Stimulated activated naive B cell treated with anti-CD40 and anti-IgM and Interleukin-4, amounts not matched to agents 10 μg/mL and 1 μg/mL and 100 μg/mL, for 72 hours (primary cell): ENCODE data around the gene GCGR.

ENCODE experiments used
- ATAC-seq, 2 donors: fragments of 150-1000 bp; cut with Tn5 transposase; replicated peaks; 2 replicates each; pipeline ENCODE4 v1.10.0; 2021; ENCODE audit warnings: moderate library complexity in 1 of 2
- DNase-seq: peaks from one replicate; pipeline ENCODE4 v3.0.0; 2021
- H3K27ac Mint-ChIP-seq: one replicate; pipeline ENCODE4 v1.8.0; 2022; ENCODE audit warnings: mild to moderate bottlenecking, mixed read lengths
- H3K27me3 Mint-ChIP-seq, 2 donors: one replicate each; pipeline ENCODE4 v1.8.0; 2022; ENCODE audit warnings: mixed read lengths in 2 of 2
- H3K36me3 Mint-ChIP-seq, 2 donors: one replicate each; pipeline ENCODE4 v1.8.0; 2022; ENCODE audit warnings: mixed read lengths in 2 of 2, mild to moderate bottlenecking in 1 of 2
- H3K4me1 Mint-ChIP-seq, 2 donors: one replicate each; pipeline ENCODE4 v1.8.0; 2022; ENCODE audit warnings: mixed read lengths in 2 of 2, mild to moderate bottlenecking in 1 of 2
- H3K4me3 Mint-ChIP-seq, 2 donors: one replicate each; pipeline ENCODE4 v1.8.0; 2022; ENCODE audit warnings: mild to moderate bottlenecking in 2 of 2, mixed read lengths in 2 of 2, moderate library complexity in 1 of 2
- H3K9me3 Mint-ChIP-seq, 2 donors: one replicate each; pipeline ENCODE4 v1.8.0; 2022; ENCODE audit warnings: mixed read lengths in 2 of 2, mild to moderate bottlenecking in 1 of 2

GCGR gene

DNA sequence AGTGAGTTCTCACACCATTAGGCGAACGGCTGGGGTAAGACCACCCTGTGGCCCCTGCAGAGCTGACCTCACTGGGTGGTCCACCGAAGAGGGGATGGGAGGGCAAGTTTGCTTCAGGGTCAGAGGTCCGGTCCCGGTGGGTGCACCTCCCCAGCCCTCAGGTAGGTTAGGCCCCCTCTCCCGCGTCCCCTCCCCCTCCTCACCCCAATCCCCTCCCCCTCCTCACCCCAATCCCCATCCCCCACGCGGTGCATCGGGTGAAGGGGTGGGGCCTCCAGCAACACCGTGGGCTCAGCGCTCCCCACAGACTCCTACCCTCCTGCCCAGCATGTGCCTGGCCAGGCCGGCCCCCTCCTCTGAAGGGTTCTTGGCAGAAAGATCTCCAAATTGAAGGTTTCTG lies 15.8 kb downstream of the GCGR start:
- Mint-ChIP-seq H3K27me3 (peaks cover 4 to 12% of the 10 kb centered on the region in 2 donors), H3K4me1 (peaks cover 5% of the 10 kb centered on the region in 2 donors), H3K36me3 (peaks cover 10 to 12% of the 10 kb centered on the region in 2 donors), H3K4me3 (no peak overlapping the region), H3K9me3 (no peaks in the 10 kb centered on the region), H3K27ac (no peak overlapping the region)
- no peak for ATAC-seq
- DNase-seq = no peak

DNA sequence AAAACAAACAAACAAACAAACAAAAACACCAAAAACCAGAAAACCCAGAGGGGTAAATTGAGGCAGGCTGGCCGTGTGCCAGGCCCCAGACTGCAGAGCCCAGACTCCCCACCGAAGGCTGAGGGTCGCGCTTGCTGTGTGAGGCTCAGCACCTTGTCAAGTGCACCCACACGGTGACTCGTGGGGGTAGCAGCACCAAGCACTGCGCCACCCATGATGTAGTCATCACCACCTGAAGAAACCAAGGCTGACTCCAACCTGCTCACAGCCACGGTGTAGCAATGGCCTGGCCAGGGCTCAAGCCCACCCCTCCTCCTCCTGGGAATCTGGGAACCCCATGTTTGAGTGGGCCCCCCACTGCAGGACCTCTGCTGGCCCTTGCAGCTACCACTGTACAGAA lies 17.2 kb downstream of the GCGR start:
- ATAC-seq = no peak
- Mint-ChIP-seq H3K9me3 (no peaks in the 10 kb centered on the region), H3K4me1 (peaks cover 5 to 7% of the 10 kb centered on the region in 2 donors), H3K27ac (no peak overlapping the region), H3K36me3 (peaks cover 12 to 14% of the 10 kb centered on the region in 2 donors), H3K4me3 (no peak overlapping the region), H3K27me3 (peaks cover 4 to 9% of the 10 kb centered on the region in 2 donors)
- no peak for DNase-seq

DNA sequence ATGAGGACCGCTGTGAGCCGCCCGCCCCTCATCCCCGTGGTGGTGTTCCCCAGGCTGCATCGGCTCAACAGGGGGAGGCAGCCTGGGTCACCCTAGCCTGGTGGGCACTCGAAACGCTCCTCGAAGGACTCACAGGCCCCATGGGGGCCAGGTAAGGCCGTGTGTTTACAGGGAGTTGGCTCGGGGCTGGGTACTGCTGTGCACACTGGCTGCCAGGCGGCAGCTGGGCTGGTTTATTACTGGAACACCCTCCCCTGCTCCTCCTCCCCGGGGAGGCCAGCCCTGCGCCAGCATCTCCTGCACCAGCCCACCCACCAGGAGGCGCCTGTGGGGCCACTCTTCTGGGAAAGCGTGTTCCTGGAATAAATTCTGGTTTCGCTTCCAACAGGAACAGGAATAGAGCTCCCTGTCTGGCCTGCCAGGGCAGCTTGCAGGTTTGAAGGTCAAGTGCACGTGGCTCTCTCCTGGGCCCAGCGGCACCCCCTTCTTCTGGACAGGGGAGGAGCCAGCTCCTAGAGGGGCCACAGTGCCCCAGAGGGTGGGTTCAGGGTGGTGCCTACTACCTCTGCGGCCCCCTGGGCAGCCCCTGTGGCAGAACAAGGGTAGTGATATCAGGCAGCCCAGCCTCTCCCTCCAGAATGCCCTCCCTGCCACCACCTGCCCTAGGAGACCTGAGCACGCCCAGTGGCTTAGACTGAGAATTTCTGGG lies 17.8 kb downstream of the GCGR start:
- Mint-ChIP-seq H3K27ac (no peak overlapping the region), H3K4me1 (peaks cover 5 to 8% of the 10 kb centered on the region in 2 donors), H3K36me3 (peaks cover 12 to 15% of the 10 kb centered on the region in 2 donors), H3K27me3 (peaks cover 3% of the 10 kb centered on the region in 2 donors), H3K9me3 (no peaks in the 10 kb centered on the region), H3K4me3 (no peak overlapping the region)
- ATAC-seq (peak in 1 of 2 donors; percentile 23), DNase-seq (no peak)

DNA sequence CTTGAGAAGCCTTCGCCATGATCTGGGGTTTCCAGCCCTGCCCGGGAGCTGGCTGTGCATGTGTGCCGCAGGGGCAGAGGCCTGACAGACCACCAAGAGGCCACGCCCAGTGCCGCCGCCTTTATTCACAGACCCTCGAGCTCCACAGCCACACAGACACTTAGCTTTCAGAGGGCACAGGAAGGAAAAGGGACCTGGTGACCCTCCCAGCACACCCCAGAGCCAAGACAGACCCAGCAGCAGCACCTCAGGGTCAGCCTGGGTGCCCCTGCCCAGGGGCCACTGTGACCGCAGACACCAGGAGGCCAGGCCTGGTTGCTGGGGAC lies 18.3 kb downstream of the GCGR start:
- H3K27me3 Mint-ChIP-seq = no peaks in the 10 kb centered on the region
- no peak overlapping the region for H3K27ac Mint-ChIP-seq
- DNase-seq (no peak), ATAC-seq (no peak)
- no peak overlapping the region for H3K4me3 Mint-ChIP-seq
- peaks cover 12 to 15% of the 10 kb centered on the region in 2 donors for H3K36me3 Mint-ChIP-seq
- no peaks in the 10 kb centered on the region for H3K9me3 Mint-ChIP-seq
- H3K4me1 Mint-ChIP-seq = peaks cover 5 to 7% of the 10 kb centered on the region in 2 donors

DNA sequence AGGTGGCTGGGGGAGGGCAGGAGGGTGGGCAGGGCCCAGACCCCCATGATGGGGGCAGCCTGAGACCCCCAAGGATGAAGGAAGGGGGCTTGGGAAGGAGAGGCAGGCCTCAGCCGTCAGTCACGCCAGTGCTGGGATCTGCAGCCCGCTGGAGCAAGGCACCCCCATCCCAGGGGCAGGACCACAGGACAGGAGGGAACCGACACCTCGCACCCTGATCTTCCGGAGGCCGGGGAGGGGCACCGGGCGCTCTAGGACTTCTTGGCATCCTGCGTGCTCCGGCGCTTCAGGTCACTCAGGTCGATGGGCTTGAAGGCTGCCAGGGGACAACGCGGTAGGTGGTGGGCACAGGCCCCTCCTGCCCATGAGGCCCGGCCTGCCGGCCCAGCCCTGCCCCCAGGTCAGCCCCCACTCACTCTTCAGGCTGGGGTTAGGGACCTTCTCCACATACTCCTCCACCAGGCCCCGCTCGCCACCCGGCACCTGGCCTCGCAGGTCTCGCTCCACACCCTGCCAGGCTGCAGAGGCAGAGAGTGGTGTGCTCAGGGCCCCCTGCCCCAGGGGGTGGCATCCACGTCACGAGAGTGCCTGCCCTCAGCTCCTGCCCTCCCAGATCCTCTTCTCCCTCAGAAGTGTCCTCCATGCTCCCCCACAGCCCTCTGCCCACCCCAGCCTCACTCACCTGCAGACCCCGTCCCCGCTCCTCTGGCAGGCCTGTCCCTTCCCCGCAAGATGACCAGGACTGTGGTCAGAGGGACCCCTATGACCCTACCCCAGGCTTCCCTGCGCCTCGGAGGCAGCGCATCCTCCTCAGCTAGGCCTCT lies 19.3 kb downstream of the GCGR start:
- Mint-ChIP-seq H3K27ac (no peak overlapping the region), H3K4me1 (peaks cover 6 to 7% of the 10 kb centered on the region in 2 donors), H3K9me3 (no peaks in the 10 kb centered on the region), H3K27me3 (no peaks in the 10 kb centered on the region), H3K36me3 (peaks cover 12 to 15% of the 10 kb centered on the region in 2 donors), H3K4me3 (no peak overlapping the region)
- no peak for DNase-seq
- ATAC-seq = no peak

DNA sequence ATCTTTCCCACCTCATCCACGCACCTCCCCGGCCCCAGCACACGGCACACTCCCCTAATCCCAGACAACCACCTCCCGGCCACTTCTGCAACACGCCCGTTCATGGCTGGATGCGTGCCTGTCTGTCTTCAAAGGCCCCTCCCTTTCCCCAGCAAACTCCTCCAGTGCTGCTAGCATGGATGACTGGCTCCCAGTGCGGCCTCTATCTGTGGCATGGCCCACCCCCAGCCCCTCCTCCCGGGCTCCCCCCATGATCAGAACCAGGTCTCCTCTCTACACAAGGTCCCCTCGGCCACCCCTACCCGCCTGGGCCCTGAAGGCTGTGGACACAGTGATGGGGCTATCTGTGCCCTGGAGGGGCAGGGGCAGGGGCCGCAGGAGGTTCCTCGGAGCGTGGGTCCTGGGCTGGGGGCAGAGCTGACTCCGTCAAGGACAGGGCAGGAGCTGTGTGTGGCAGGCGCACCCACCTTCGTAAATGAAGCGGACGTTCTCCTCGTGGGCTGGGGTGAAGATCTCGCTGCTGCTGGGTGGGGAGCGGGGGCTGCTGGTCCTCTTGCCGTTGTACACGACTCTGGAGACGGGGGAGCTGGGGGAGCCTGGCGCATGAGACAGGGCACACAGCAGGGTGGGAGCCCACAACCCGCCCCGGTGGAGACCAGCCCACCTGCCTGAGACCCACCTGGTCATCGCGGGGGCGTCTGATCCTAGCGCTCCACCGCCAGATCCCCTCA lies 20.0 kb downstream of the GCGR start:
- H3K4me1 Mint-ChIP-seq = peaks cover 11 to 12% of the 10 kb centered on the region in 2 donors
- H3K27ac Mint-ChIP-seq = no peak overlapping the region

DNA sequence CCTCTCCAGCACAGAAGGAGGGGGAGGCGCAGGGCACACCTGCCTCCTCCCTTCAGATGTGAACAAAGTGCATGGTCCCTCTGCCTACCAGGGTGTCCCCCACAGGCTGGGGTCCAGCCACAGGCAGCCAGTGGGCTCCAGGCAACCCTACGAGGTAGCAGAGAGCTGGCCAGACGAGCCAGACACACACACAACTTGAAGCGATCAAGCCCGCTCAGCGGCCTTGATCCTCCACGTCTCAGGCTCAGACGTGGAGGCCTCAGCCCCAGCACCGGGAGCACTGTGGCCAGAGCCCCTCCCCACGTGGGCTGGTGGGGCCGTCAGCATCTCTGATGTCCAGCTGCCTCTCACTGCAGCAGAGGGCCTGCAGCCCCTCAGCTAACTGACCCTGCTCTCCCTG lies 20.6 kb downstream of the GCGR start:
- Mint-ChIP-seq H3K4me1 (peaks cover 12 to 15% of the 10 kb centered on the region in 2 donors), H3K4me3 (no peak overlapping the region), H3K9me3 (no peaks in the 10 kb centered on the region), H3K36me3 (peaks cover 12 to 16% of the 10 kb centered on the region in 2 donors), H3K27ac (no peak overlapping the region), H3K27me3 (no peaks in the 10 kb centered on the region)
- DNase-seq = no peak
- no peak for ATAC-seq

More for the DNA sequence above, 20.0 kb downstream of the GCGR start:
- Mint-ChIP-seq H3K36me3 (peaks cover 12 to 15% of the 10 kb centered on the region in 2 donors), H3K4me3 (no peak overlapping the region), H3K27me3 (no peaks in the 10 kb centered on the region), H3K9me3 (no peaks in the 10 kb centered on the region)
- ATAC-seq (no peak), DNase-seq (no peak)

DNA sequence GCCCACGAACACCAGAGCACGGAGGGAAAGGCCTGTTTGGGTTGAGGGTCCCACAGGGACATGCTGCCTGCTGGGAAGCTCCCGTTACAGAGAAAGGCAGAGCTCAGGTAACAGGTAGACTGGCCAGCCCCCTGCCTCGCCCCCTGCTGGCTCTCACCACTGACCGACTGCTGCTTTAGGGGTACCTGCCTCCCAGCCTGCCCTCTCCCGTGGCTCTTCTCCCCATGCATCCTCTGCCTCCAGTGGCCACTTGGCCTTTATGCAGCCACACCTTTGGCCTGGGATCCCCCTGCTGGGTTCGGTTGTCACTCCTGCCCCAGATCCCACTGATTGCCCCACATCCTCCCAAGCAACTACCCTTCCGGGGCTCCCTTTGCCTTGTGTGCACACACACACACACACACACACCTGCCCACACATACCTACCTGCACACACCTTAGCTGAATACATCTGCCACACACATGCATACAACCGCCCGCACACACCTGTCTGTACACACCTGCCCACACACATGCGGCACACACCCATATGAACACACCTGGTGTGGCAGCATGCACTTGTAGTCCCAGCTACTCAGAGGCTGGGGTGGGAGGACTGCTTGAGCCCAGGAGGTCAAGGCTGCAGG lies 22.0 kb downstream of the GCGR start:
- DNase-seq (no peak), ATAC-seq (no peak)
- Mint-ChIP-seq H3K27ac (no peak overlapping the region), H3K4me1 (peaks cover 15 to 25% of the 10 kb centered on the region in 2 donors), H3K4me3 (no peak overlapping the region), H3K27me3 (no peaks in the 10 kb centered on the region), H3K9me3 (no peaks in the 10 kb centered on the region), H3K36me3 (peaks cover 12 to 20% of the 10 kb centered on the region in 2 donors)

DNA sequence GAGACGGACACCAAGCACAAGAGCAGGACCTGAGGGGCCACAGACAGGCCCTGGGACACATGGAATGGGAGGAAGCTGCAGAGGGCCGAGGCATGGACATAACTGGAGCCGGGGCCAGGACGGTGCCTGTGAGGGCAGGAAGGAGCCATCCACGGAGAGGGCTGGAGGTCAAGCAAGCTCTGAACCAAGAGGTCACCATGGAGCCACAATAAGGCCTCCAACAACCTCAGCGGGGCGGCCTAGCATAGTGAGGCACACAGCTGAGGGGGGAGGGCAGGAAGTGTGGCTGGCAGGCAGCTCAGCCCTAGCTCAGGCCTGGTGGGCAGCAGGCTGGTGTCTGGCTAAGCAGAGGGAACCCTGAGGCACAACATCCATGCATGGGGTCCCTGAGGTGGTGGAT lies 24.7 kb downstream of the GCGR start:
- Mint-ChIP-seq H3K36me3 (peaks cover 7 to 13% of the 10 kb centered on the region in 2 donors), H3K4me1 (peaks cover 24 to 36% of the 10 kb centered on the region in 2 donors), H3K27me3 (no peaks in the 10 kb centered on the region), H3K4me3 (no peak overlapping the region), H3K27ac (no peak overlapping the region), H3K9me3 (no peaks in the 10 kb centered on the region)
- ATAC-seq (no peak), DNase-seq (no peak)

DNA sequence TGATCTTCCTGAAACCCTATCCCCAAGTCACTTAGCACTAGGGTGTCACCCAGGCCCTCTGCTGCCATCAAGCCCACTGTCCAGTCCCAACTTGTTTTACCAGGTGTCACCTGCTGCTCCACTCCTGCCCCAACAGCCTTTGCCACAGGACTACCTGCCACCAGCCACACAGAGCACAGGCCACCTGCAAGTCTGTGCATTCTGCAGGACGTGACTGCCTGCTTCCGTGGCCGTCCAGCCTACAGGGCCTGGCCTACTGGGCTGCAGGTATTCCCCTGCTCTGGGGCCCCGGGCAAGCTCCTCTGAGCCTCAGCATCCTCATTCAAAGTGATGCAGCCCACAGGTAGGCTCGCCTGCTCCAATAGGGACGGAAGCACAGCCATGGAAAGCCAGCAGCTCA lies 25.9 kb downstream of the GCGR start:
- Mint-ChIP-seq H3K9me3 (no peaks in the 10 kb centered on the region), H3K27ac (no peak overlapping the region), H3K27me3 (no peaks in the 10 kb centered on the region), H3K4me1 (peaks cover 25 to 40% of the 10 kb centered on the region in 2 donors), H3K36me3 (peaks cover 4 to 10% of the 10 kb centered on the region in 2 donors), H3K4me3 (no peak overlapping the region)
- no peak for DNase-seq
- ATAC-seq = no peak

DNA sequence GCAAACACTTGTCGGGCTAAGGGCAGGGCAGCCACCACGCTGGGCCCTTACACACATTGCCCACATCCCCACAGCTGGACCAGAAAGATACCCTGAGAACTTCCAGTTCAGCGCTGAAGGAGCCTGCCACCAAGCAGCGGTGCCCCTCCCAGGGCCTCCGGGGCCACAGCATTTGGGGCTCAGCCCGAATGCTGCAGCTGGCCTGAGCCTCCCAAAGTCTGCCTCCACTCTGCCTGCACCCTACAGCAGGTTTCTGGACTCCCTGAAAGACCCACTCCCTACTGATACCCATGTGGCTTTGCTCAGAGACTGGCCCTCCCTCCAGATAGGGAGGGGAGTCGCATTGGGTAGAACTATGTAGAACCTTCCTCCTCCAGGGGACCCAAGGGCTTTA lies 27.6 kb downstream of the GCGR start:
- H3K9me3 Mint-ChIP-seq = no peaks in the 10 kb centered on the region
- peak overlapping the region; percentile 87 to 96 for H3K4me3 Mint-ChIP-seq
- H3K27ac Mint-ChIP-seq = peak overlapping the region; percentile 96
- no peak for DNase-seq
- ATAC-seq = no peak
- no peaks in the 10 kb centered on the region for H3K27me3 Mint-ChIP-seq
- H3K4me1 Mint-ChIP-seq = peaks cover 24 to 40% of the 10 kb centered on the region in 2 donors
- peaks cover 8 to 9% of the 10 kb centered on the region in 2 donors for H3K36me3 Mint-ChIP-seq

DNA sequence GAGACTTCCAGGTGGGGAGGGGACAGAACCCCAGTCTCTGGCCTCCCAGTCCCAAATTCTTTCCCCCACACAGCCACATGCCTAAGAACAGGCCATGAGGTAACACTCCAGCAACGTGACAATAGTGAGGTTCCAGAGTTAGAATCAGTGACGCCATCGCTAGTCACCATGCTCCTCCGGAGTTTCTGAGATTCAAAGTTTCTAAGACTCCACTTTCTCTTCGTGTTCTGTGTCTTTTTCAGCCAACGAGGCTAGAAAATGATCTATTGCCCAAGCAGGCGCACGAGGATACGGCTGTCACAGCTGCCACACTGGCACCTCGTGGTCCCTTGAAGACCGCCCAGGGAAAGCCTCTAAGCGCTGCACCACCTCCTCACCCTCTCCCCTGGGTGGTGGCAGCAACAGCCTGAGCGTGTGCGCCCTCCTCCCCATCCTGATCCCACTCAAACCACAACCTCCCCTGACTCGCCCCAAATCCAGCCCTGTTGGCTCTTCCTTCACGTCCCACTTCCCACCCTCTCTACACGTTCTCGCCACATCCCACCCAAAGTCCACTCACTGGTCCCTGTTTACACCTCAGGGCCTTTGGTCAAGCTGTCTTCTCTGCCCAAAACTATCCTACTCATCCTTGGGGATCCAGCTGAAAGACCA lies 28.1 kb downstream of the GCGR start:
- DNase-seq = peak; percentile 35
- peak overlapping the region; percentile 96 for H3K27ac Mint-ChIP-seq
- H3K36me3 Mint-ChIP-seq = peaks cover 8 to 9% of the 10 kb centered on the region in 2 donors
- peak; percentile 49 to 58 for ATAC-seq
- H3K4me3 Mint-ChIP-seq = peak overlapping the region; percentile 87 to 96
- no peaks in the 10 kb centered on the region for H3K27me3 Mint-ChIP-seq
- peaks cover 24 to 40% of the 10 kb centered on the region in 2 donors for H3K4me1 Mint-ChIP-seq
- H3K9me3 Mint-ChIP-seq = no peaks in the 10 kb centered on the region

DNA sequence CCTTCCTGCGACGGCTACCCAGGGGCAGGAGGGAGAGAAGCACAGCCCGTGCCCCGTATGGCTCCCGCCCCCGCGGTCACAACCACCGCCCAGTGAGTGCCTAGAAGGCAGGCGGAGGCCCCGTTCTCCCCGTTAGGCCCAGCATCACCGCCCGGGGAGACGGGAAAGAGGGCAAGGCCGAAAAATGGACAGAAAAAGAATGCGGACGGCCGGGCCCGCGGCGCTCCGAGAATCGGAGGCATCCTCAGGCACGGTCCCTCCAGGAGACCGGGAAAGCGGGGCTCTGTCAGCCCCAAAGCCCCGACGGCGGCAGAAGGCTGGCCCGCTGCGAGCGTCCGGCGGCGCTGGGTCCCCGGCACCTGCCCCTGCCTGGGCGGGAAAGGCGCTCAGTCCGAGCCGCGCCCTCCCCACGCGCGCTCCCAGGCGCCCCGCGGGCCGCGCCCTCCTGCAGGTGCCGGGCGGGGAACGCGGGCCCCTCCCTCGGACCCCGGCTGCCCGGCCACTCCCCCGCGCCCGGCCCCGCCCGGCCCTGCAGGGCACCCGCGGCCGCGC lies 28.7 kb downstream of the GCGR start:
- Mint-ChIP-seq H3K27me3 (no peaks in the 10 kb centered on the region), H3K4me3 (peak overlapping the region; percentile 87 to 96), H3K27ac (peak overlapping the region; percentile 96), H3K4me1 (peaks cover 24 to 40% of the 10 kb centered on the region in 2 donors), H3K36me3 (peaks cover 8 to 9% of the 10 kb centered on the region in 2 donors), H3K9me3 (no peaks in the 10 kb centered on the region)
- DNase-seq = no peak
- peak; percentile 58 to 63 for ATAC-seq
